GM19372 (cell line): Measurements from ENCODE around the gene EEF2K.
"Not testable (repeated sequence)": the region's sequence is repeated elsewhere in the genome, so short reads cannot be mapped to it uniquely, and the experiment has no call there.

ENCODE experiments used
- ATAC-seq: cut with Tn5 transposase; IDR thresholded peaks from one replicate; pipeline ENCODE4 v1.9.1; 2021; ENCODE audit warnings: mild to moderate bottlenecking, low read depth, moderate library complexity; ENCODE audit not compliant: unreplicated experiment

The EEF2K gene

DNA sequence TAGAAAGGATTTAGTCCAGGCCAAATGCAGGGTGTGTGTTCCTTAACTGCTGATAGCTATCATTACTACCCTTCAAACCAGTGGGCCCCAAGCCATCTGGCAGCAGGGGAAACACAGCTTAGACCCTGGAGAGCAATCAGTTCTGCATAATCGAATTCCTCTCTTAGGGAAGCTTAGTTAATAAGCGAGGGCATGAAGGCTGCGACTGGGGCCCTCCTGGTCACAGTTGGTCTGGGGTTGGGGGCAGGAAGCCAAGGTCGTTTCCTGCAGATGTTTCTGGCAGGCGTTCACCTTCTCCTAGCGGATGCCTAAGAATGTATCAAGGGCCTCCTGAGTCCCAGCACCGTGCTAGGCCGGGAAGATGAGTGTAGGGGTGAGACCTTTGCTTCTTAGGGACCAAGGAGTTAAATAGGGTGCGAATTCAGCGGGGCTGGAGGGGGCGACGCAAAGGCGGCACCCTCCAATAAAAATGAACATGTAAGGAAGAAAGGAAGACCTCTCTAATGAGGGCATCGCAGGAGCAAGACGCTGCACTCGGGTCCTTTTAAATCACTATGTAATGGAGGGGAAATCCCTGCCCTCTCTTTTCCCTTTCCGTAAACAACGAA, 16.5 kb upstream of the EEF2K start:
- no peak for ATAC-seq

DNA sequence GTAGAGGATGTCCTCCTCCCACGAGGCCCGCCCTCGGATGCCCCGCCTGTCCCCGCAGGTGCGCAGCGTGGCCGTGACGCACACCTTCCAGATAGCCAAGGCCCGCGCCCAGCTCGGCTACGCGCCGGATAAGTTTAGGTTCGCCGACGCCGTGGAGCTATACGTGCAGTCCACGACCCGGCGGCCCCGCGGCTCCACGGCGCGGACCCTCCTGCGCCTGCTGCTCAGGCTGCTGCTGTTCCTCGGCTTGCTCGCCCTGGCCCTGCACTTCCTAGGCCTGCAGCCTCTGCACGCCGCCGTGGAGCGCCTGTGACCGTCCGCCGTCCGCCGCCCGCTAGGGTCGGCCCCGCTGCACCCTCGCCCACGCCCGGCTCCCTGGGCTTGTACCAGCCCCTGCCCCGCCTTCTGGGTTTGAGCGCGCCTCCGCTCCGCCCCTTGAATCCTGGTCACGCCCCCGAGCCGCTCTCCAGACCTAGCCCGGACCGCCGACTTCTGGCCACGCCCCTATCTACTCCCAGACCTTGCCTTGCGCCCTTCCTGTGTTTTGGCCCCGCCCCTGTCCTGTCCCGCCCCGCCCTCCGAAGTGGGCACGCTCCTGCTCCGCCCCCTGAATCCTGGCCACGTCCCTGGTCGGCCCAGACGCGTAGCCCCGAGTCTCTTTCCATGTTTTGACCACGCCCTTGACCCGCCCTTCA, 15.8 kb upstream of the EEF2K start:
- ATAC-seq, result peak; percentile 62

DNA sequence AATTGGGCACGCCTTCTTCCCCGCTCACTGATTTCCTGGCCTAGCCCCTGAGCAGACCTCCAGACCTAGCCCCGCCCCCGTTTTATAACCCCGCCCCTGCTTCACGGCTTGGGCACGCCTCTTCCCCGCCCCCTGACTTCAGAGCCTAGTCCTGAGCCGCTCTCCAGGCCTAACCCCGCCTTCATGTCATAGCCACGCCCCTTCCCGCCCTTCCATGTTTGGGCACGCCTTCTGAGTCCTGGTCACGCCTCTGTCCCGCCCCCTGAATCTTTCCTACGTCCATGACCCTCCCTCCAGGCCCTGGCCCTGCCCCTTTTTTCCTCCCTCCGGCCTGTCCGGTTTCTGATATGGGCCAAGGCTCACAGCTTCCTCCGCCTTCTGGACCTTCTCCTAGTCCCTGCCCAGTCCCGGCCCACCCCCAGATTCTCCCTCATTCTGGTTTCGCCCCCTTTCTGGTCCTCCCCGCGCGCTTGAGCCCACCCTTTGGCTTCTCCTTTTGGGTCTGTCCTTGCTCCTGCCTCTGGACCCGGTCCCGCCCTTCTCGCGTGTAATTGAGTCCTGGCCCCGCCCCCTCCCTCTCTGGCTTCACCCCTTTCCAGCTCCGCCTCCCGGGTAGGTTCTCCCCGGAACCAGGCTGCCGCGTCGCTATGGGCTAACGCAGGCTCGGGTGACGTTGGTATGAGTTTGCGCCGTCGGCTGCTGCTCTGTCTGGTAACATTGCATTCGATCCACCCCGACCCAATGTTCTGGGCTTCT, 15.1 kb upstream of the EEF2K start:
- ATAC-seq, result peak; percentile 48

GRCh38 chr16:22191532-22192260, 14.4 kb upstream of the EEF2K start:
- no peak for ATAC-seq

- no peak for ATAC-seq
Observed at GRCh38 chr16:22192261-22193062, 13.6 kb upstream of the EEF2K start.

- no peak for ATAC-seq
Observed at GRCh38 chr16:22193063-22193411, 13.0 kb upstream of the EEF2K start.

- no peak for ATAC-seq
Observed at GRCh38 chr16:22194707-22195444, 11.2 kb upstream of the EEF2K start.

DNA sequence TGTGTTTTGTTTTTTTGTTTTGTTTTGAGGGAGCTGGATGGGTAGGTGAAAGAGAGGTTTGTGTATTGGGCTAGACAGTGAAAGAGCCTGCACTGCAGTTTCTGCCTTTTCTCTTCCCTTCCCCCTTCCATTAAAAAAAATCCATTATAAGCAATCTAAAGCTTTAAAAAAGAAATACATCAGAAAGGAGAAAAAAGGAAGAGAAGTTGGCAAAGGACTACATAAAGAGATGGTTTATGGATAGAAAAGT, 10.7 kb upstream of the EEF2K start:
- ATAC-seq, result no peak

DNA sequence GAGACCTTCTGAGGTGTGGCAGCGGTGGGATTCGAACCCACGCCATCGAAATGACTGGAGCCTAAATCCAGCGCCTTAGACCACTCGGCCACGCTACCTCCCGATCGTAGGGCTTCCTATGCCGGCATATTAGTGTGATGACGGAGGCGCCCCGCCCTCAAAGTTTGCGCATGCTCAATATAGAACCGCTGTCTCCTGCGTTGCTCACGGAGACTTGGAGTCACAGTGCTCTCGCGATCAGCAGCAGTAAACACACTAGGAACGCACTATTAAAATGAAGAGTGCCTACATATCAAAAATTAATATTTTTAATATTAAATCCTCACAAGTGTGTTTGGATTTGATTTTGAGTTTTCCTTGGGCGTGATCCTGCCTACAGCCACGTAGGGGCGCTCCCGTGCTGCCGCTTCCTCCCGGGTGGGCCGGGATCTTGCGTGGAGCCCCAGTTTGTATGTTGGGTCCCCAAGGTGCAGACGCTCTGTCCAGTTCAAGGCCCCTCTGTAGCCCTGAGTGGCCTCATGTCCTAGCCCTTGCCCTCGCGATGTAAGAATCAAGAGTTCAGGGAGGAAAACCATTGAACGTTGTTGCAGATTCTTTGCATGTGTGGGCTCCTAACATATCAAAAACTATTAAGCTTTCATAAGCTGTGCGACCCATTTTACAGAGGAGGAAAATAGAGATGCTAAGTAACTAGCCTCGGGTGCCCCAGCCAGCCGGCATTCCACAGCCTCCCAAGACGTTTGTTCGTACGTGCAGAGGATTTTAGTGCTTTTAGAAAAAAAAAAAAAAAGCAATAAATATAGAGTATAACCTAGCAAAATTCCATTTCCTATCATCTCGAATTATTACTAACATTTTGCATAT, 10.2 kb upstream of the EEF2K start:
- no peak for ATAC-seq

DNA sequence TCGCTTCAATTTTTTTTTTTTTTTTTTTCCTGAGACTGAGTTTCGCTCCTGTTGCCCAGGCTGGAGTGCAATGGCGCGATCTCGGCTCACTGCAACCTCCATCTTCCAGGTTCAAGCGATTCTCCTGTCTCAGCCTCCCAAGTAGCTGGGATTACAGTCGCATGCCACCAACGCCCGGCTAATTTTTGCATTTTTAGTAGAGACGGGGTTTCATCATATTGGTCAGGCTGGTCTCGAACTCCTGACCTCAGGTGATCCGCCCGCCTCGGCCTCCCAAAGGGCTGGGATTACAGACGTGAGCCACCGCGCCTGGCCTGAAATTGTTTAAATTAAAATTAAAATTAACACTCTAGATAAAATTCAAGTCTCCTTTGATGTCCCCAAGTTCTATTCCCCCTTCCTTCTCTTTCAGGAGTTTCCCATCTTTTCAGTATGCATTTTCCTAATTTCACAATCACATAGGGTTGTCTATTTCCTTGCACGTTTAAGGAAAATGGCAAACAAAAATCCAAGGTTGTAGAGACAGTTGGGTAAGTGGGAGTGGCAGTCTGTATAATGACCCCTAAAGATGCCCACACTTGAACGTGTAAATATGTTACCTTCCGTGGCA, 9.4 kb upstream of the EEF2K start:
- ATAC-seq, result not testable (repeated sequence)

DNA sequence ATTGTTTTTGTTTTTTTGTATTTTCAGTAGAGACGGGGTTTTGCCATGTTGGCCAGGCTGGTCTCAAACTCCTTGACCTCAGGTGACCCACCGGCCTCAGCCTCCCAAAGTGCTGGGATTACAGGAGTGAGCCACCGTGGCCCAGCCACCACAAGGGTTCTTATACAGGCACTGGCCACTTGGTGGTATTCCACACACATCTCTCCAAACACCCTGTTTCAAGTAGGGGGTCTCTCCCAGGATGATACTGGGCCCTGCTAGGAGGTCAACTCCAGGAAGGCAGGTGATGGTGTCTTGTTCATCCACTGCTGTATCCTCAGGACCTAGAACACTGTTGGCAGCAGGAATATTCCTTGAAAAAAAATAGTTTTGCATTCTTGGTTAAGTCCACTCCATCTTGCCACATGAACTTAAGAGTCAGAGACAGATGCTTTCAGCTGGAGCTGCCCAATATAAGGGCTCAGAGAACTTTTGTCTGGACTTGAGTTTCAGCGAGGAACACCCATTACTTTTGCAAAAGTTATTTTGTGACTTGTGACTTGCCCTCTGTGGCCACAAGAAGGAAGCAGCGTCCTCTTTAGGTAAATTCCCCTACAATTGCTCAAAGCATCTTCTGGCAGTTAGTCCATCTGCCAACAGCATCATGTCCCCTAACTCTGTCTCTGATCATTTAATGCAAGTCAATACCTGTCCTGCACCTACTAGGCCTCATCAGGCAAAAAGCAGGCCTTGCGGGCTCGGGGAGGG, 7.4 kb upstream of the EEF2K start:
- ATAC-seq, result no peak

GRCh38 chr16:22202261-22202637, 3.8 kb upstream of the EEF2K start:
- ATAC-seq, result no peak

DNA sequence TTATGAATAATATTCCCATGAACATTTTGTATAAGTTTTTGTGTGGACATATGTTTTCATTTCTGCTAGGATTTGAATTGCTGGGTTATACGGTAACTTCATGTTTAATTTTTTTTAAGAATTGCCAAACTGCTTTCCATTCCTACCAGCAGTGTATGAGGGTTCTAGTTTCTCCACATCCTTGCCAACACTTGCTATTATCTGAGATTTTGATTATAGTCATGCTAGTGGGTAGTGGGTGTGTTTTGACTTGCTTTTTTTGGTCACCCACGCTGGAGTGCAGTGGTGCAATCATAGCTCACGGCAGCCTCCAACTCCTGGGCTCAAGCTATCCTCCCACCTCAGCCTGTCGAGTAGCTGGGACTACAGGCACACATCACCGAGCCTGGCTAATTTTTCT, 3.0 kb upstream of the EEF2K start:
- no peak for ATAC-seq

DNA sequence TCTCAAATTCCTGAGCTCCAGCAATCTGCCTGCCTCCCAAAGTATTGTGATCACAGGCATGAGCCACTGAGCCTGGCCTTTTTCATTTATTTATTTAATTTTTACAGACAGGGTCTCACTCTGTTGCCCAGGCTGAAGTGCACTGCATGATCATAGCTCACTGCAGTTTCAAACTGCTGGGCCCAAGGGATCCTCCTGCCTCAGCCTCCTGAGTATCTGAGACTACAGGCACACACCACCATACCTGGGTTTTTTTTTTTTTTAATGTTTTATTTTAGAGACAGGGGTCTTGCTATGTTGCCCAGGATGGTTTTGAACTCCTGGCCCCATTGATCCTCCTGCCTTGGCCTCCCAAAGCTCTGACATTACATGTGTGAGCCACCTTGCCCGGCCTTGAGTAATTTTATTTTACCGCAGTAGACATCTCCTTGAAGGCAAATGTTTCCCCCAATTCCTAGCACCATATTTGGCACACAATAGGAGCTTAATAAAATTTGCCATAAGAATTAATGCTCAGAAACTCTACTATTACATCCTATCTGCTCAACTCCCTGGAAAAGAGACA, 1.9 kb upstream of the EEF2K start:
- no peak for ATAC-seq

DNA sequence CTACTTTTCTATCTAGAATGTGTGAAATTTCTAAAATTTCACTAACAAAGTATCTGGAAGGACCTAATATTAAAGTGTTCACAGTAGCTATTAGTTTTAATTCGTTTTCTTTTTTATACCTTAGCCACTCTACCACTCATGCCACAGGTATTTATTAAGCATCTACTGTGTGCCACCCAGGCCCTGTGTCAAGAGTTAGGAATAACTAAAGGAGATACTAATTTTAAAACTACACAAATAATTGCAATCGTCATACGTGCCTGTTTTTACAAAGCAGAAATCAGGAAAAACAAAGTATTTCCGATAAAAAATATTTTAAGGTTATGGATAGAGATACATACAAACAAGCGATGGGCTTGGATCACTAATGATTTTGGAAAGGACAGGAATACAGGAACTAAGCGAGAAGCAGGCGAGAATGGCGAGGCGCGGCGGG, 483 bp upstream of the EEF2K start:
- ATAC-seq, result no peak

- no peak for ATAC-seq
Observed at GRCh38 chr16:22206842-22207714, 1.0 kb downstream of the EEF2K start.
